ENCODE results near the gene LCOR.

The LCOR gene

GRCh38 chr10:96947036-96947435 lies 114.9 kb downstream of the LCOR start:
- DNase-seq: no peak

- no peak for DNase-seq
Observed at GRCh38 chr10:96949039-96949683, 117.1 kb downstream of the LCOR start.

DNA sequence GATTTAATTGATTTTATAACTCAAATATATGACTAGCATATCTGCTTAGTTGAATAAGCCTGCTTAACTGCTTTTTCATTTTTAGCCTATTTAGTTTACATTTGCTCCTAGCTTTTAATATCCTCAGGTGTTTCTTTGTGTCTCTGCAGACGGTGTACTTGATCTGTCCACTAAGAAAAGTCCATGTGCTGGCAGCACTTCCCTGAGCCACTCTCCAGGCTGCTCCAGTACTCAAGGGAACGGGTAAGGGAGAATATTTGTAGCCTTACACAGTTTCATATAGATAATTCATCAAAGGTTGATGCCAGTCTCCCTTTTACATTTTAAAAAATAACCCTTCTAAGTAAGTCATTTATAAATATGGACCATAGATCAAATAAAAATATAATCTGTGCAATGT lies 119.9 kb downstream of the LCOR start:
- no peak for DNase-seq

DNA sequence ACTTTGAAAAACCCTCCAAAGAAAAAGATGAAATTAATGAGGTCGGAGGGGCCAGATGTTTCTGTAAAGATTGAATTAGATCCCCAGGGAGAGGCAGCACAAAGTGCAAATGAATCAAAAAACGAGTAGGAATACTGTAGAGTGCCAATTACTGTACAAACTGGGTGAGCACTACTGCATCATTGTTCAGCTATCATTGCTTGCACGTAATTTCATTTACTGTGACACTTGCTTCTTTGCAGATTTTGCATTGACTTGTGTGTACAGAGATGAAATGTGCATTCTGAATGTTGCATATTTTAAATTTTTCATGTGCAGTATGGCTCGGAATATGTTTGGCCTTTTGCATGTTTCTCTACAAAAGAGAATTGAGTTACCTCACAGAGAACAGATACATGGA lies 123.7 kb downstream of the LCOR start:
- DNase-seq: no peak

DNA sequence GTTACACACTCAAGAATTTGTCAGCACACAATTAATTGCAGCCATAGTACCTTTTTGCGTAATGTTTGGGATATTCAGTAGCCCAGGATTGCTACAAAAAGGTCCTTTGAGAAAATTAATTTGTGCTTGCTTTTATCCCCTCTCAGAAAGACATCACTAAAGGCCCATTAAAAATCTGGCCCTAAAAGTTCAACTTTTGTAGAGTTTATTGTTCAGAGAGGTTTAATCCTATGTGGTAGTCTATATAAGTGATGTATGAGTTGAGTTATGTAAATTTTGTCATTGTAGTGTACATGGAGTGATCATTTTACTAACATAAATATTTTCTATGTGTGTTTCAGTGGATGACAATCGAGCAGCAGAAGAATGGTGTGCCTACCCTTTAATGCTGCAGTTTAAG lies 126.0 kb downstream of the LCOR start:
- DNase-seq: no peak

- no peak for DNase-seq
Observed at GRCh38 chr10:96959733-96960132, 127.6 kb downstream of the LCOR start.

- no peak for DNase-seq
Observed at GRCh38 chr10:96960872-96961271, 128.8 kb downstream of the LCOR start.

GRCh38 chr10:96964131-96964530 lies 132.0 kb downstream of the LCOR start:
- no peak for DNase-seq

DNA sequence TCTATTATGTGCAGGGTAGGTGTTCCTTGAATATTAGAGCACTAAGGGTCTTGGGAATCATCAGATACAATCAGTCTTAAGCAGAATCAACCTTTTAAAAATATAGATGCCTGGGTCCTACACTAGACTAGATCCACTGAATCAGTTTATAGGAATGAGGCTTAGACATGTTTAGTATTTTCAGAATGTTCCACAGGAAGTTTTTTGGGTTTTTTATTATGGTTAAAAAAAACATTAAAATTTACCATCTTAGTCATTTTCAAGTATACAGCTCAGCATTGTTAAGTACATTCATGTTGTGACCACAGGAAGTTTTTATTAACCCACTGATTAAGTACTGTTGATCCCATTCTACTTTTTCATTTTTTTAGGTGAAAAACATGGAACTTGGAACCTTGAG lies 135.7 kb downstream of the LCOR start:
- DNase-seq: no peak

GRCh38 chr10:96968682-96969423 lies 136.8 kb downstream of the LCOR start:
- DNase-seq: no peak

DNA sequence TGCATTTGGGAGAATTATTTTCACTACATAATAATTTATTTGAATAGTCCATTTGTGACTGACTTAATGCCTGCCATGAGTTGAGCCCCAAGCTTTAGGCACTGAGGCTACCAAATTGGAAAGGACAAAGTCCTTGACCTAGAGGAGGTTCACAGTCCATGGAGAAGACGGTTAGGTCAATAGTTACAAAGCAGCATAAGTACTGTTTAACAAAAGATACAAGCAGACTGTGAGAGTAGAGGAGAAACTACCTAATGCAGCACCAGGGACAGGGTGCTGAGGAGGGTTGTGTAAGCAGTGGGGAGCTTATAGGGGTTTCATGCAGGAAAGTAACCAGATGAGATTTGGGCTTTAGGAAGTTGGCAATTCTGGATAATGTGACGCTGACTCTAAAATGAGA lies 139.2 kb downstream of the LCOR start:
- no peak for DNase-seq

- no peak for DNase-seq
Observed at GRCh38 chr10:96972264-96972663, 140.2 kb downstream of the LCOR start.

DNA sequence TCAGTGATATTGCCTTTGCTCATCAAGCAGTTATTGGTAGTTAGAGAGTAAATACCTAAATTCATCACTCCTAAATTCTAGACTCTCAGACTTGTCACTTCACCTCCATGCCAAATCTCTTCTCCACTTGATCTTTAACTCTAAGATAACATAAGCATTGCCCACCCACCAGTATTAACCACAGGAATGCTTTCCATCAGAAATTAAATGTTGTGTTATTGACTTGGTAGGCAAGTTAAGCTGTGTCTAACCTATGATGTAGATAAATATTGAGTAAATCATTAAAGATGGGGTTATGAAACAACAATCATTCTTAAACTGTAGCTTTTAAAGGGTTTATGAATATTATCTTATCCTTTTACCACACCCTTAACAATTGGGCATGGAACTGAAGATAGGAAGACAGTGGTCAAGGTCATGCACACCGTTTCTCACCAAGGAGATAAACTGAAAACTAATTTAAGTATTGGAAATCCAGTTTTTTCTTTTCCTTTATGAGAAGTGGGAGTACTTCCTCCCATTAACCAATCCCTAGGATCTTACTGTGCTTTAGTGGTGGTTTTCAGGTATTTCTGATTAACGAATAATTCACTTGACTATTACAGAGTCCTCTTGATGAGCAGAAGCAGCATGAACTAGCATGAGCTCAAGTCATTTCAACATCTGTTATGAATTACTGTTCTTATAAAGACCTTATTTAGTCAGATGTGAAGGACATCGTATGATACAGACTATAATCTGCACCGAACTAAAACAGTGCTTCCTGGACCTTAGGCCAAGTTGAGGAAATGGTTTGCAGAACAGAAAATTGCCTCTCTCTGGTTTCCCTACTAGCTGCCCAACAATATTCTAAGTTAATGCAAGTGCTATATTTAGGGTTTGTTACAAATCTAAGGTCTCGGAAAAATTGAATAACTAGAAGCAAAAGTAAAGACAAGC lies 142.0 kb downstream of the LCOR start:
- no peak for DNase-seq

- DNase-seq: no peak
Observed at GRCh38 chr10:96975136-96975535, 143.0 kb downstream of the LCOR start.

- DNase-seq: no peak
Observed at GRCh38 chr10:96978621-96979154, 146.6 kb downstream of the LCOR start.

DNA sequence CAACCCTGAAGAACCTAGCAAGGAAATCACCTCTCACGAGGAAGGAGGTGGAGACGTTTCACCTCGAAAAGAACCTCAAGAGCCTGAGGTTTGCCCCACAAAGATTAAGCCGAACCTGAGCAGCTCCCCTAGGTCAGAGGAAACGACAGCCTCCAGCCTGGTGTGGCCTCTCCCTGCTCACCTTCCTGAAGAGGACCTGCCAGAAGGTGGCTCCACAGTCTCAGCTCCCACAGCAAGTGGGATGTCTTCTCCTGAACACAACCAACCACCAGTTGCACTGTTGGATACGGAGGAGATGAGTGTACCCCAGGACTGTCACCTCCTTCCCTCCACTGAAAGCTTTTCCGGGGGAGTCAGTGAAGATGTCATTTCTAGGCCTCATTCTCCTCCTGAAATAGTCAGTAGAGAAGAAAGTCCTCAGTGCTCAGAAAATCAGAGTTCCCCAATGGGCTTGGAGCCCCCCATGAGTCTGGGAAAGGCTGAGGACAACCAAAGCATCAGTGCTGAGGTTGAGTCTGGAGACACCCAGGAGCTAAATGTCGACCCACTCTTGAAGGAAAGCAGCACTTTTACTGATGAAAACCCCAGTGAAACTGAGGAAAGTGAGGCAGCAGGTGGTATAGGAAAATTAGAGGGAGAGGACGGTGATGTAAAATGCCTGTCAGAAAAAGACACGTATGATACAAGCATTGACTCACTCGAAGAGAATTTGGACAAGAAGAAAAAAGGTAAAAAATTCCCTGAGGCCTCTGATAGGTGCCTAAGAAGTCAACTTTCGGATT lies 150.2 kb downstream of the LCOR start:
- no peak for DNase-seq

DNA sequence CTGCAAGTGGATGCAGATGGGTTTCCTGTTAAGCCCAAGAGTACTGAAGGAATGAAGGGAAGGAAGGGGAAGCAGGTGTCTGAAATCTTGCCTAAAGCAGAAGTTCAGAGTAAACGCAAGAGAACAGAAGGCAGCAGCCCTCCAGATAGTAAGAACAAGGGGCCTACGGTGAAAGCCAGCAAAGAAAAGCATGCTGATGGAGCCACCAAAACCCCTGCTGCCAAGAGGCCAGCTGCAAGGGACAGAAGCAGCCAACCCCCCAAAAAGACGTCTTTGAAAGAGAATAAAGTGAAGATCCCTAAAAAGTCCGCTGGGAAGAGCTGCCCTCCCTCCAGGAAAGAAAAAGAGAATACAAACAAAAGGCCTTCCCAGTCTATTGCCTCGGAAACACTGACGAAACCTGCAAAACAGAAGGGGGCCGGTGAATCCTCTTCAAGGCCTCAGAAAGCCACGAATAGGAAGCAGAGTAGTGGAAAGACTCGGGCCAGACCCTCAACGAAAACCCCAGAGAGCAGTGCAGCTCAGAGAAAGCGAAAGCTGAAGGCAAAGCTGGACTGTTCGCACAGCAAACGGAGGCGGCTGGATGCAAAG lies 152.5 kb downstream of the LCOR start:
- DNase-seq: no peak

GRCh38 chr10:96986200-96986856 lies 154.2 kb downstream of the LCOR start:
- no peak for DNase-seq

DNA sequence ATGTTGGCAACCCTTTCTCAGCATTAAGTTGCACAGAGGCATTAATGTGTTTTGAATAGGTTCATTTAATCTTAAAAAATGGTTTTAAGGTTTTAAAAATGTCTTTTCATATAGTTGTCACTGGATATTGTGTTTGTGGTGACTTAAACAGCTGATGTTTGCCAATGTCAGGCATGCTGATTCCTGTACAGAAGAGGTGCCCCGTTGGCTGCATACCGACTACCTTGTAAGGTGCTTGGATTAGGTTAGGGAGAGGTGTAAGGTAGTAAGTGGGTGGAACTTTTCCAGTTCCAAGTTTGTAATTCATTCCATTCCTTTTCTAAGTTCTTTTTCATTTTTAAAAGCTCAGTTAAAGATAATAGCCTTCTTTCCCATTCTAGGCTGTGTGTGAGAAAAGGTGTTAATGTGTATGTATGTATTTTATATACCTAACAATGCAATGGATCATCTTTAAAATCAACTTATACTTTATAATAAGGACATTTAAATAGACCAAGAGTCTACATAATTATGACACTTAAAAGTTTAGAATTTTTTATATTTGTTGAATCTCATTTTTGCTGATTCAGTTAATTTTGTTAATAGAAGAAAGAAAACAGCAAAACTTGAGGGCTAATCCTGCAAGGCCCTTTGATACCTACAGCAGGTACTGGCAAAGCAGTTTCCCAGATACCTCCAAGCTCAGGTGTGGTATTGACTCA lies 155.2 kb downstream of the LCOR start:
- DNase-seq: no peak

DNA sequence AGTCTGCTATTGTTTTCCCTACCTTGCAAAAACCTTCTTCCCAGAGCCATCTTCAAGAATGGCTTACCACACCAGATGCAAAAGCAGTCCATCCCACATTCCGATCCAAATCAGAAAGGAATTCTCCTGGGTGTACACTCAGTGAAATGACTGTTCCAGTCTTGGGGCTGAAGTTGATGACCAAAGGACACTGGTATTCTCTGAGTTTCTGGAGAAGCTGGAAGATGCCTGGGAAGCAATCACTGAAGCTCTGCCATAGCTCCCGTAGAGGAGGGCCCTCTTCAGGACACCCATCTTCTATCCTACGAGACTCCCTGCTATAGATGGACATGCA lies 155.7 kb downstream of the LCOR start:
- no peak for DNase-seq

GRCh38 chr10:96988426-96988825 lies 156.3 kb downstream of the LCOR start:
- DNase-seq: no peak
